Prostate gland (tissue), 2 donors: ENCODE results near the gene CSRP1. TPM values are rescaled to one million over a fixed set of nuclear protein-coding genes. Genes with fewer than 3 reads are reported as not detected.

ENCODE experiments used
- DNase-seq: peaks from one replicate; pipeline ENCODE4 v3.0.0-alpha.2; 2019; ENCODE audit warnings: low spot score
- H3K27ac ChIP-seq, 2 donors: fragments of 200-600 bp; sonication (generic); 2 replicates each; pipeline ENCODE4 v1.5.1; 2017 to 2019
- H3K27me3 ChIP-seq: fragments of 200-600 bp; sonication (generic); replicated peaks from 2 replicates; pipeline ENCODE4 v1.5.1; 2019; ENCODE audit not compliant: insufficient read depth
- H3K36me3 ChIP-seq, 2 donors: fragments of 200-600 bp; sonication (generic); 1 replicate in 1 of 2; 2 replicates in 1 of 2; pipeline versions ENCODE4 v1.5.1 to v1.8.1; 2017 to 2019
- H3K4me1 ChIP-seq: fragments of 200-600 bp; sonication (generic); replicated peaks from 2 replicates; pipeline ENCODE4 v1.5.1; 2019
- H3K4me3 ChIP-seq, 2 donors: fragments of 200-600 bp; sonication (generic); 2 replicates each; pipeline ENCODE4 v1.5.1; 2017 to 2019
- H3K9me3 ChIP-seq: fragments of 200-600 bp; sonication (generic); 2 replicates; pipeline ENCODE4 v1.5.1; 2017
- POLR2A ChIP-seq: fragments of 450-650 bp; IDR thresholded peaks from one replicate; pipeline ENCODE4 v1.6.1; 2016; ENCODE audit warnings: antibody characterized with exemption, mild to moderate bottlenecking
- POLR2AphosphoS5 ChIP-seq: sonication (generic); formaldehyde crosslinking; IDR thresholded peaks from one replicate; pipeline ENCODE4 v1.6.1; 2017; ENCODE audit warnings: antibody characterized with exemption
- WGBS: methylation state at CpG from one replicate; pipeline ENCODE4 v1.1.5; 2018; 5-methylcytosine and 5-hydroxymethylcytosine counted together
- intact Hi-C: fragments of 100-400 bp; cut with DNase I; formaldehyde crosslinking; loops from one replicate; pipeline ENCODE4 v1.14.2; 2022
- total RNA-seq, 2 donors: library from RNA; depleted of rRNA; stranded (reverse); fragments of >200 nt; gene quantifications; one replicate each; pipeline ENCODE4 v1.1.0, GENCODE V29; 2016
- TF ChIP-seq, protein P1 (sequence below), 4 experiments: fragments of 200-600 bp in 2 of 4; fragments of 450-650 bp in 2 of 4; sonication (generic) in 2 of 4; IDR thresholded peaks; 1 replicate in 3 of 4; 2 replicates in 1 of 4; pipeline ENCODE4 v1.5.1; 2016 to 2019; ENCODE audit warnings: antibody characterized with exemption in 4 of 4, mild to moderate bottlenecking in 2 of 4, moderate library complexity in 2 of 4

Gene CSRP1
- total RNA-seq, 2 donors from 2014 or later, result 1,117 to 1,634 TPM

- no peak for DNase-seq
- Histone ChIP-seq H3K27ac (no peak overlapping the region), H3K4me3 (no peak overlapping the region), H3K4me1 (no peaks in the 10 kb centered on the region), H3K9me3 (no peaks in the 10 kb centered on the region), H3K27me3 (no peaks in the 10 kb centered on the region), H3K36me3 (no peaks in the 10 kb centered on the region)
- intact Hi-C loops, result no loop called here
- TF ChIP-seq, protein P1, sequence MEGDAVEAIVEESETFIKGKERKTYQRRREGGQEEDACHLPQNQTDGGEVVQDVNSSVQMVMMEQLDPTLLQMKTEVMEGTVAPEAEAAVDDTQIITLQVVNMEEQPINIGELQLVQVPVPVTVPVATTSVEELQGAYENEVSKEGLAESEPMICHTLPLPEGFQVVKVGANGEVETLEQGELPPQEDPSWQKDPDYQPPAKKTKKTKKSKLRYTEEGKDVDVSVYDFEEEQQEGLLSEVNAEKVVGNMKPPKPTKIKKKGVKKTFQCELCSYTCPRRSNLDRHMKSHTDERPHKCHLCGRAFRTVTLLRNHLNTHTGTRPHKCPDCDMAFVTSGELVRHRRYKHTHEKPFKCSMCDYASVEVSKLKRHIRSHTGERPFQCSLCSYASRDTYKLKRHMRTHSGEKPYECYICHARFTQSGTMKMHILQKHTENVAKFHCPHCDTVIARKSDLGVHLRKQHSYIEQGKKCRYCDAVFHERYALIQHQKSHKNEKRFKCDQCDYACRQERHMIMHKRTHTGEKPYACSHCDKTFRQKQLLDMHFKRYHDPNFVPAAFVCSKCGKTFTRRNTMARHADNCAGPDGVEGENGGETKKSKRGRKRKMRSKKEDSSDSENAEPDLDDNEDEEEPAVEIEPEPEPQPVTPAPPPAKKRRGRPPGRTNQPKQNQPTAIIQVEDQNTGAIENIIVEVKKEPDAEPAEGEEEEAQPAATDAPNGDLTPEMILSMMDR (IDR thresholded peaks at IDR 0.05), result no peak
- 93% methylated on average over 7 of the region's 7 CpGs for WGBS
Observed at GRCh38 chr1:201443747-201444146, 63.2 kb downstream of the CSRP1 start.

DNA sequence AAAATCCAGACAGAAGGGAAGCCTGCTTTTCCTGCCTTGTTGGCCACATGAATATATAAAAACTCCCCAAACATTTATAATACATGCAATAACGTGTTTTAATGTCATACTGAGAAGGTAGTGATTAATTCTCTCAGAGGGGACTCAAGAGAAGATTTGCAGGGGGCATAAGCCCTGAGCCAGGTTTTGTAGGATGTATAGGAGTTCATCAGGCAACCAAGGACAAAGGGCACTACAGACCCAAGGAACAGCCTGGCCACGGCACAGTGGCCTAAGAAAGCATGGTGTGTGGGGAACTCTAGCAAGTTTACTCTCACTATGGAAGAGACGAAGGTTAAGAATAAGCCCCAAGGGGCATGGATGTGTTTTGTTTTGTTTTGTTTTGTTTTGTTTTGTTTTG, 70.0 kb downstream of the CSRP1 start:
- Histone ChIP-seq H3K36me3 (no peaks in the 10 kb centered on the region), H3K27ac (no peak overlapping the region), H3K4me3 (no peak overlapping the region), H3K27me3 (no peaks in the 10 kb centered on the region), H3K4me1 (no peaks in the 10 kb centered on the region), H3K9me3 (no peaks in the 10 kb centered on the region)
- intact Hi-C loops, result no loop called here
- 75% methylated on average over 3 of the region's 3 CpGs for WGBS
- TF ChIP-seq, protein P1 (IDR thresholded peaks at IDR 0.05), result no peak
- no peak for TF ChIP-seq POLR2A
- no peak for TF ChIP-seq POLR2AphosphoS5
- DNase-seq, result no peak

DNA sequence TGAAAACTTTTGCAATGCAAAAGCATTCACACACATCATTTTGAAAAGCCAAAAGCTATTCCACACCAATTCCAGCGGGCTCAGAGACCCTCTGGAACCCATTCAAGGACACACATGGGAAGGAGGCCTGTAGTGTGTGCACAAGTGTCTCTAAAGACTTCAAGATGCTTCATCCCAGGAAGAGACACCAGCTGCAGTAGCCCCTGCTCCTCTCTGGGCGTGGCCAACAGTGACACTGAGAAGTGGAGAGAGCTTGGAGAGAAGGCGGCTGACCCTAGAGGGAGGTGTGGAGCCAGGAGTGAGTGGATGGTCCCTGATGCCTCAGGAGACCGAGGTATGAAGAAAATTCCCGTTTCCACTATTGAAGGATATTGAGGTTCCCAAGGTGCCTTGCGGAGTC, 70.5 kb downstream of the CSRP1 start:
- intact Hi-C loops, result no loop called here
- TF ChIP-seq POLR2AphosphoS5 (no peak), POLR2A (no peak)
- TF ChIP-seq, protein P1 (IDR thresholded peaks at IDR 0.05), result no peak
- WGBS, result 69% methylated on average over 6 of the region's 6 CpGs
- Histone ChIP-seq H3K4me3 (no peak overlapping the region), H3K4me1 (no peaks in the 10 kb centered on the region), H3K27me3 (no peaks in the 10 kb centered on the region), H3K36me3 (no peaks in the 10 kb centered on the region), H3K9me3 (no peaks in the 10 kb centered on the region), H3K27ac (no peak overlapping the region)
- DNase-seq, result no peak

DNA sequence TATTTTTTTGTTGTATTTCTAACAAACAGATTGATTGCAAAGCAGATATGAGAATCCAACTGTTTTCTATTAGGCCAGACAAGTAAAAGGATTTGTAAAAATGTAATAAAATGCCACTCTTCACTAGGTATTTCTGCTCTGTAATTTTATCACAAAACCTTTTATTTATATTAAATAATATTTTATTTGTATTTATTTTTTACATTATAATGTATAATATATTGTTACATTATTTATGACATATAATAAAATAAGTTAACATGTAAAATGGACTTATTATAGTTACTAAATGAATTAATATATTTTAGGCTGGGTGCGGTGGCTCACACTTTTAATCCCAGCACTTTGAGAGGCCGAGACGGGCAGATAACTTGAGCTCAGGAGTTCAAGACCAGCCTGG, 72.7 kb downstream of the CSRP1 start:
- Histone ChIP-seq H3K27ac (no peak overlapping the region), H3K9me3 (no peaks in the 10 kb centered on the region), H3K4me1 (no peaks in the 10 kb centered on the region), H3K36me3 (no peaks in the 10 kb centered on the region), H3K4me3 (no peak overlapping the region), H3K27me3 (no peaks in the 10 kb centered on the region)
- DNase-seq, result no peak
- TF ChIP-seq POLR2A, result no peak
- TF ChIP-seq, protein P1 (IDR thresholded peaks at IDR 0.05), result no peak
- TF ChIP-seq POLR2AphosphoS5, result no peak
- intact Hi-C loops, result no loop called here
- 95% methylated on average over 3 of the region's 3 CpGs for WGBS

DNA sequence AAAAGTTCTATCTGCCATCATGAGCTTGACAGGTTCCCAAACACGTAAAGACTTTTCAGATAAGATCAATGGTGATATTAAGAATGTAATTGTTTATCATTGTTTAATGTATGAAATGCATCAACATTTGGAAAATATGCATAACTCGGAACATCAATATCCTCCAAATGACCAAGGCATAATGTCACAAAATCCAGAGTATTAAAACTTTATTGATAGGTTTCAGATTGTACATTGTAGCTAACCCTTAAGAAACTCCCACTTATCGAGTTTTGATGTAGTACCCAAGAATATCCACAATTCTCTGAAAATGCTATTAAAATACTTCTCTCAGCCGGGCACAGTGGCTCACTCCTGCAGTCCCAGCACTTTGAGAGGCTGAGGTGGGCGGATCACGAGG, 73.3 kb downstream of the CSRP1 start:
- Histone ChIP-seq H3K27ac (no peak overlapping the region), H3K36me3 (no peaks in the 10 kb centered on the region), H3K4me3 (no peak overlapping the region), H3K9me3 (no peaks in the 10 kb centered on the region), H3K27me3 (no peaks in the 10 kb centered on the region), H3K4me1 (no peaks in the 10 kb centered on the region)
- TF ChIP-seq POLR2A (no peak), POLR2AphosphoS5 (no peak)
- TF ChIP-seq, protein P1 (IDR thresholded peaks at IDR 0.05), result no peak
- intact Hi-C loops, result no loop called here
- no peak for DNase-seq
- WGBS, result 87% methylated on average over 6 of the region's 6 CpGs

Other genes with a start within 250 kb of the CSRP1 start
- 10 to 100 TPM; 36.8 to 82.9 TPM for gene PKP1, start 223.6 kb downstream of the CSRP1 start, total RNA-seq
- 1 to 10 TPM; 2.2 to 3.5 TPM for gene TNNT2, start 129.4 kb downstream of the CSRP1 start, total RNA-seq
- gene LAD1, start 107.8 kb downstream of the CSRP1 start, total RNA-seq, result 10 to 100 TPM; 12.8 to 26.8 TPM
- gene TNNI1, start 85.4 kb downstream of the CSRP1 start, total RNA-seq, result 10 to 100 TPM in 1 of 2 donors, not detected in 1; 16.9 TPM
- 10 to 100 TPM; 49.7 to 73.9 TPM for gene PHLDA3, start 37.9 kb downstream of the CSRP1 start, total RNA-seq
- gene NAV1, start 32.0 kb upstream of the CSRP1 start, total RNA-seq, result 10 to 100 TPM; 13.1 to 29.1 TPM